ENCODE data around the gene PPDPF.

- no peak for TF ChIP-seq CTCF (conservative IDR thresholded peaks at IDR 0.05)
- no peak for TF ChIP-seq EZH2 (IDR thresholded peaks at IDR 0.05; ENCODE audit: low read depth)
Measured at GRCh38 chr20:63496596-63497120, 23.9 kb upstream of the PPDPF start.

All from PC-9 (cell line).